Amniotic epithelial cell (primary cell): ENCODE results near the gene SECISBP2L.
"Not testable (repeated sequence)": the region's sequence is repeated elsewhere in the genome, so short reads cannot be mapped to it uniquely, and the experiment has no call there.

ENCODE experiments used
- DNase-seq: peaks from one replicate; pipeline ENCODE4 v3.0.0-alpha.2; 2010; ENCODE audit warnings: low read depth

The SECISBP2L gene, protein sequence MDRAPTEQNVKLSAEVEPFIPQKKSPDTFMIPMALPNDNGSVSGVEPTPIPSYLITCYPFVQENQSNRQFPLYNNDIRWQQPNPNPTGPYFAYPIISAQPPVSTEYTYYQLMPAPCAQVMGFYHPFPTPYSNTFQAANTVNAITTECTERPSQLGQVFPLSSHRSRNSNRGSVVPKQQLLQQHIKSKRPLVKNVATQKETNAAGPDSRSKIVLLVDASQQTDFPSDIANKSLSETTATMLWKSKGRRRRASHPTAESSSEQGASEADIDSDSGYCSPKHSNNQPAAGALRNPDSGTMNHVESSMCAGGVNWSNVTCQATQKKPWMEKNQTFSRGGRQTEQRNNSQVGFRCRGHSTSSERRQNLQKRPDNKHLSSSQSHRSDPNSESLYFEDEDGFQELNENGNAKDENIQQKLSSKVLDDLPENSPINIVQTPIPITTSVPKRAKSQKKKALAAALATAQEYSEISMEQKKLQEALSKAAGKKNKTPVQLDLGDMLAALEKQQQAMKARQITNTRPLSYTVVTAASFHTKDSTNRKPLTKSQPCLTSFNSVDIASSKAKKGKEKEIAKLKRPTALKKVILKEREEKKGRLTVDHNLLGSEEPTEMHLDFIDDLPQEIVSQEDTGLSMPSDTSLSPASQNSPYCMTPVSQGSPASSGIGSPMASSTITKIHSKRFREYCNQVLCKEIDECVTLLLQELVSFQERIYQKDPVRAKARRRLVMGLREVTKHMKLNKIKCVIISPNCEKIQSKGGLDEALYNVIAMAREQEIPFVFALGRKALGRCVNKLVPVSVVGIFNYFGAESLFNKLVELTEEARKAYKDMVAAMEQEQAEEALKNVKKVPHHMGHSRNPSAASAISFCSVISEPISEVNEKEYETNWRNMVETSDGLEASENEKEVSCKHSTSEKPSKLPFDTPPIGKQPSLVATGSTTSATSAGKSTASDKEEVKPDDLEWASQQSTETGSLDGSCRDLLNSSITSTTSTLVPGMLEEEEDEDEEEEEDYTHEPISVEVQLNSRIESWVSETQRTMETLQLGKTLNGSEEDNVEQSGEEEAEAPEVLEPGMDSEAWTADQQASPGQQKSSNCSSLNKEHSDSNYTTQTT

DNA sequence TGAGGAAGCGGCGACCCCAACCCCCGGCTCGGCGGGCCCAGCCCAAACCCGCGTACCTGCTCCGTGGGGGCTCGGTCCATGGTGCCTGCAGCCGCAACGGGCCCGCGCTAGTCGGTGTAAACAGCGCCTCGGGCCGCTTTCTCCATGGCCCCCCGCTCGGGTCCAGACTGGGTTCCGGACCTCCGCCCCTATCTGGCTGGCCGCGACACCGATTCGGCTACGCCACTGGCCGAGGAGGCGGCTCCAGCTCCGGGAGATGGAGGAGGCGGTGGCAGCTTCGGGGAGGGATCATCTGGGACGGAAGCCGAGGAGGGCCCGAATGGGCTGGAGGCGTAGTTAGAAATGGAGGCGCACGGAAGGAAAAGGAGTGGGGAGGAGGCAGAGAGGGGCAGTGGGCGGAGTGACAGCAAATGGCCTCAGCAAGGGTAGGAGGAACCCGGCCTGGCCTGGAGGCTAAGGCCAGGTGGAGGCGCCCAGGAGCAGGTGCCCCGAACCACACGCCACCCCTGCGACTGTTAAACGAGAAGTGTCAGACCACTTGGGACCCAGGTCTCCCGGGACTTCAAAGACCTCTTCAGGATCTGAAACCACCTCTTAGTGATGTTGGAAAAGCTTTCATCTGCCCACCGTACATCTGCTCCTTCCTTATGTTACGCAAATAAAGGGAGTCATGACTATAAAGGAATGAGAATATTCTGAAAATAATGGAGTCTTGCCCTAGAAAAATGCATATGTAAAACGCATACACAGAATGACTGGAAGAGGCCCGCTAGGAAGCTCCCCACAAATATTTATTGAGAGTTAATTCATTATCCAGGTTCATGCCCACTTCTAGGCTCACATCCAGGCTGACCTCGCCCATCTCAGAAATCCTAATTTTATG lies at the start of gene SECISBP2L:
TSS of gene SECISBP2L (minus strand) at position 227 of the 883 bp plus-strand sequence. CDS start at position 80, 147 bp downstream.
- peak; percentile 94 for DNase-seq

DNA sequence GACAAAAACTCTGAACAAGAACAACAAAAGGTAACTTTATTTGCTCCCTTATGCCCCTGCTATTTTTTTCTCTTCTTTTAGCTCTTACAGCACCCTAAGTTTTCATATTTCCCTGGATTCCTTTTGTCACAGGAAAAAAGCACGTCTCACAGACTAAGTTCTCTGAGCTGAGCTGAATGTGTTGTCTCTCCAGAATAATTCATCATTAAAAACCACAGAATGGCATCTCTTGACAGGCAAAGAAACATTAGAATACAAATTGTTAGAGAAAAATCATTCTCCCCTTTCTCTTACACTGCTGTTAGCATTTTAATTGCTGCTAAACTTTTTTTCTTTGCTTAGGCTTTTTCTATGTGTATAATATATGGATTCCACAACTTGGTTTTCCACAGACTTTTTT lies 48.7 kb upstream of the SECISBP2L start:
- peak; percentile 42 for DNase-seq

DNA sequence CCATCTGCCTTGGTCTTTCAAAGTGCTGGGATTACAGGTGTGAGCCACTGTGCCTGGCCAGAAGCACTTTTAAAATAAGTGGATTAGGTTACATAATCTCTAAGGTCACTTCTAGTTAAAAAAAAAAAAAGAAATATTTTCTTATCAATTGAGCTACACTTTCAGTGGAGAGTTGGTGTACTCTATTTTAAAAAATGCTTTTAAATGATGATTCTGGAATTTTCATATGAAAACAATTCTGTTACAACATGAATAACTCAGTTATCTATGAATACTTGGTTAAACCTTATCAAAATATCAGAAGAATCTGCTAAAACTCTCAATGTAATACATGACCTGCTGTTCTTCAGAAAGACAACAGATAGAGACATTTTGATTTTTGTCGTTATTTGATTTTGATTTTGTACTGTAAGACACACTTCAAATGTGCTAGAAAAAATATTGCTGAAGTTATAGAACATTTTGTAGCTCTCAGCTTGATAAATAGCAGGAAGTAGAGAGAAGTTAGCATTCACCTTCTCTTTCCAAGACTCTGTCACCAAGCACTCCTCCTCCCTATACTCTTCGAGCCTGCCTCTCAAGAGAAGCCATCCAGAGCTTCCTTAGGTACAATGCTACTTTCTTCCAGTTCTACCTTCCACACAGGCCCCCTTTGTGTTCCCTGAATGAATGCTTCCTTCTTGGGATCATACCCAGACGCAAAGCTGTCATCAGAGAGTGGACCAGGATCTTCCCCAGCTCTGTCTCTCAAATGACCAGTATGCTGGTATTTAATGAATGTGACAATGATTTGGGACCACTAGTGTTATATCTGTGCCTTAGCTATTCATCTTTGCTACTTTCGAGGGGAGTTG lies 47.2 kb upstream of the SECISBP2L start:
- DNase-seq: no peak

DNA sequence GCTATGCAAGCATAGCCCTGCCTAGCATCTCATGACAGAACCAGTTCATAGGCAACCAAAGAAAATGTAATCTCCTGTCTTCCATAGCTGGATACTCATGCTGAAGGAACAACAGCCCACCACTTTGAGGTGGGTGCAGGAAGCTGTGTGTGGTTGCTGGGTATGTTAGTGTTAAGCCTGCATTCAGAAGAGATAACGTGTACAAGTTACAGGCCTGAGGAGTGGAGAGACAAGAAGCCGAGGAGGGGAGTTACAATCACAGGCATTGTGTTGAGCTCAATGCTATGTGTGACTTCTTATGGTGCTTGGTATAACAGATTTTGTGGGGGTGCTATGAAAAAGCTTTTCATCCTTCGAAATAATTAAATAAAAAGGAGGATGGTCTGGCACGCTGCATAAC lies 42.8 kb upstream of the SECISBP2L start:
- DNase-seq: peak; percentile 63

DNA sequence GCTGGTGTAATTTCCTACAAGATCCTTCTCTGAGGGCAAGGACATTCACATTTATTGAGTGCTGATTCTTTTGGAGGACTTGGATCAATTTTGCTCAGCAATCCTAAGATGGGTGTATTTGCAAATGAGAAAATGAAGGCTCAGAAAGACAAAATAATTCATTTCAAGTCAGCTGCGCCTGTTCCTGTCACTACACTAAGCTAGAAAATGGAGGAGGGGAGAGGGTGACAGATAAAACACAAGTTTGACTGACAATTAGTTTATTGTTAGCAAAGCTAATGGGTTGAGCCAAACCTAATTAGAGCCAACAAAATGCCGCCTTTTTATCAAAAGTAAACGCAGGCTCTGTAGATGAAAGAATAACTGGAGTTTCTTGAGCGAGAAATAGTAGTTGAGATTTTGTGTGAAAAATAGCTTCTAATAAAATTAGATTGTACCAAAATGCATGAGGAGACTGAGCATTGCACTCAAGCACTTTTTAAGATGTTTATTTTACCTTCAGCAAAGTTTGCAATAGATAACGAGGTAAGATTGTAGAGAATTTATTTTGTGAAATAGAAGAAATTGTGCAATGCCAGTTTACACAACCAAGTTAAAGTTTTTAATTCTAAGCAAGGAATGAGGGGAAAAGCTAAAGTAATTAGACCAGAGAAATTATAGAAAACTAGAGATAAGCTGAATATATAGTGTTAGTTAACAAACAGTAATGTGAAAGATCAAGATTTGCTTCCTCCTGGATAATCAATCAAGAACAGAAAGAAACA lies 39.6 kb upstream of the SECISBP2L start:
- DNase-seq: peak; percentile 34

DNA sequence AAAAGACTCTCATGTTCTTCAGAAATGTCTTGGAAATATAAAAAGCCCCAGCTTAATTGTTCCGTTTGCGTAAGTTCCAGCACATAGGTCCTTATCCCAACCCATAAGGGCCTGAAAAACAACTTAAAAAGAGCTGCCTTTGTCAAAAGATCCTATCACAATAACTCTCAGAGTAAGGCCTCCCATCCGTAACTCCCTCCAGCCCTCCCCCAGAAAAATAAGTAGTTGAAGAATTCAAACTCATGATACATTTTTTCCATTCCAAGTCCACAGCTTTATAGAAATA lies 38.0 kb upstream of the SECISBP2L start:
- DNase-seq: no peak

DNA sequence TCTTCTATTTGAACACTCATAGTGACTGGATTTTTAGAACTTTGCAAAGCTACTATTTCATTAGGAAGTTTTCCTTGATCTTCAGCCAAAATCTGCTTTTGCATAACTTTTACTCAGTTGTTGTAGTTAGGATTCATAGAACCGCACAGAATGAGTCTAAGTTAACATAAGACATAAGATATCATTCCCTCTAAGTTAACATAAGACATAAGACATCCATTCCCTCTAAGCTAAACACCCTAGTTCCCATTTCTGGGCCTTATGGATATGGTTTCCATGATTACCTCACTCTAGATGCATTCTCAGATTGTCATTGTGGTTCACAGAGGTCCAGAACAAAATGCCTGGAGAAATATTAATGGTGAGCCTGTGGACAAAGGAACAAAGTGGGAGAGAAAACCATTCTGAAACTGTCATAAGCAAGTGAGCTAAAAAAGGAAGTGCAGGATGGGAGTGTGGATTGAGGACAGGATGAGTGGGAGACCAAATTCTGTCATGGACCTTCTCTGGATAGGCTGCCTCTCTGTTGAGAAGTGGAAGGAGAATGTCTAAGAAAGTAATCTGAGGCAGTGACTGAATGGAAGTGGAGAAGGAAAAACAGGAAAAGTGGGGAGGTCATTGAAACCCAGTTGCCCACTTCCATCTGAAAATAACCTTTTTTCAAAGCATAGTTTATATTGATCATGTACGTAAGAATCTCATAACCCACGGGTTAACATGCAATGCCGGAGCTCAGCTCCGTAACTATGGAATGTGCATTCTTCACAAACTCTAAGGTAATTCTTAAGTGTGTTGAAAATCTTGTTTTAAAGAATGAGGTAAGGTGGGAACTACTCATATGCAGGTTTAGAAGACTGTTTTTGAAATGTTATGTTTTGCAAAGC lies 37.4 kb upstream of the SECISBP2L start:
- peak; percentile 56 for DNase-seq

DNA sequence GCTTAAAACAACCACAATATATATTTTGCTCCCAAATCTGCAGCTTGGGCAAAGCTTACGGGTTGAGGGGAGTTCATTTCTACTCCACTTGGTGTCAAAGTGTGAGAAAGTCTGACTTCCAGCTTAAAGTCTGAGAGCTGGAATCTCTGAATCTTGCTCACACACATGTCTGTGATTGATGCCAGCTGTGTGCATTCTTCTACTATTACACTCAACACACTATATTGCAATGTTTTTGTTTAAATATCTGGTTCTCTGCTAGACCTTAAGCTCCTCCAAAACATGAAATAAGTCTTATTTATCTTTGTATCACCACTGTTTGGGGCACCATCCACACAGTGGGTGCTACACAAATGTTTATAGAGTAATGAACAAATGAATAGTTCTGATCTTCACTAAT lies 36.7 kb upstream of the SECISBP2L start:
- peak; percentile 55 for DNase-seq

DNA sequence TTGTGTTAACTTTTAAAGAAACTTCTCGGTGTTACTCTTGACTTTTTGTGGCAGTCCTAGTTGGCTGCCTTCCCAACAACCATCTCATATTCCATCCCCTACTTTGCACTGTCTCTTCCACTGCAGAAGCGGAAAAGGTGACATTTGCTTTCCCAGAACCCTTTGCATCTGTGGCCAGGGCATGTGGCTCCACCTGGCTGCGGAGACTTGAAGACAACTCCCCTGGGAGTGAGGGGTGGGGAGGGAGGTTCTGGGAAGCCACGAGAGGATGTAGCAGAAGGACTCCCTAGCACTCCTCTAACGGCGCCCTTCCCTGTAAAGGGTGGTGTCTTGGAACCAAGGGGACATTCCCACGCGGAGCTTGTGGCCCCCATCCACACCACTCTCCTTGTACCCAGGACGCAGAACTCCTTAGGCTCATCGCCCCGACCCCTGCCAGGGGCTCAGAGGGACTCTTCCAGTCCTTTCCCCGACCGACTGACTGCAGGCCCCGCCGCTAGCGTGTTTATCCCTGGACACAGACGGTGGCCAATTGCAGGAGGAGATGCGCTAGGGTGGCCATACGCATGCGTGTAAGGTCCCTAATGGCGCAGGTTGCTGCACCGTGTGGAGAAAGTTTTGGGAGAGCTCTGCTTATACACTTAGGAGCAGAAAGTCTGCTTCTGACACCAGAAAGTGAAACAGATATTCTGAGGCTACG lies 33.2 kb upstream of the SECISBP2L start:
- no peak for DNase-seq

DNA sequence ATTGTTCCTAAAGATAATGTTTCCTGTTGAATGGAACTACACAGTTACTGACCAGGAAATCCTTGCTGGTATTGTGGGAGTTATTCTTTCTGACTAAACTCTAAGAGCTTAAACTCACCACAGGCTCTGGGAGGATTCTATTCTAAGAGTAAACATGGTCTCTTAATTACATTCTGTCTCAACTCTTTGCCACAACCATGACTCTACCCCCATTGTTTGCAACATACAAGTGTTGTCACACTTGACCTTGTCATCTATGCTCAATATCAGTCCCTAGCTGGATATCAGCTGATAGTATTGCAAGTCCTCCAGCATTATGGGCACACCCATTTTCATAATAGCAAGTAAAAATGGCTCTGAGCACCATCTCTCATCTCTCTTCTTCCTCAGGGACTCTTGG lies 29.6 kb upstream of the SECISBP2L start:
- DNase-seq: peak; percentile 87

DNA sequence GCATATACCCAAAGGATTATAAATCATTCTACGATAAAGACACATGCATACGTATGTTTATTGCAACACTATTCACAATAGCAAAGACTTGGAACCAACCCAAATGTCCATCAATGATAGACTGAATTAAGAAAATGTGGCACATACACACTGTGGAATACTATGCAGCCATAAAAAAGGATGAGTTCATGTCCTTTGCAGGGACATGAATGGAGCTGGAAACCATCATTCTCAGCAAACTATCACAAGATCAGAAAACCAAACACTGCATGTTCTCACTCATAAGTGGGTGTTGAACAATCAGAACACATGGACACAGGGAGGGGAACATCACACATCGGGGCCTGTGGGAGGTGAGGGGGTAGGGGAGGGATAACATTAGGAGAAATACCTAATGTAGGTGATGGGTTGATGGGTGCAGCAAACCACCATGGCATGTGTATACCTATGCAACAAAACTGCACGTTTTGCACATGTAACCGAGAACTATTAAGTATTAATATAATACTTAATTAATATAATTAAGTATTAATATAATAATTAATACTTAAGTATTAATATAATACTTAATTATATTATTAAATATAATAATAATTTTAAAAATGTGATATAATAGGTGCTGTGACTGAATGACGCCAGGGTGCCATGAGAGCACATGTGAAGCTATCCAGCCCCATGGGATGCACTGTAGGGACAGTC lies 28.5 kb upstream of the SECISBP2L start:
- DNase-seq: not testable (repeated sequence)

DNA sequence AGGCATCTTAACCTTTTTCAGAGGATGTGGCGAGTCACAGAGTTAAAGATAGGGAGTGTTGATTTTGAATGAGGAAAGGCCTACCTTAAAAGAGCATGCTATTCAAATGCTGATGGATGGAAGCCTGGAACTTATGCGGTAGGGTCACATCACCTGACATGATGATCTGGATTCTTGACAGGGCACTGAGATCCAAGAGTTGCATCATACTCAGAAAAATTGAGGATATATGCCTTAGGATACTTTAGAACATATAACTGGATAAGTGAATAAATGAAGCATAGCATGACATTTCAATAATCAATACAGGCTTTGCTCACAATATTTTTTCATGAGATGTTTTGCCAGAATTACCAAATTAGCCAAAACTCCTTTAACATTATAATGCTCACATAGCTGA lies 20.1 kb upstream of the SECISBP2L start:
- no peak for DNase-seq

DNA sequence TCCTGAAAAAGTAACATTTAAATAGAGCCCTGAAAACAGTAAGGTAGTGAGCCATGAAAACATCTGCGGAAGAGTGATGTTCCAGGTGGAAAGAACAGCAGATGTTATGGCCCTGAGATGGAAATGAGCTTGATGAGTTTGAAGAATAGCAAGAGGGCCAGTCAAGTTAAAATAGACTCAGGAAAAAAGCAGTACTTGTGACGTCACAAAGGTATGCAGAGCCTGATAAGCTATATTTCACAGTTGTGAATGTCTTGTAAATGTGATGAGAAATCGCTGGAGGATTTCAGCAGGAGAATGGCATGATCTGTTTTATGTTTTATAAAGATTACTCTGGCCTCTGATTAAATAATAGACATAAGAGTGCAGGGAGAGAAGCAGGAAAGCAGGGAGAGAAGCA lies 18.6 kb upstream of the SECISBP2L start:
- DNase-seq: peak; percentile 49

DNA sequence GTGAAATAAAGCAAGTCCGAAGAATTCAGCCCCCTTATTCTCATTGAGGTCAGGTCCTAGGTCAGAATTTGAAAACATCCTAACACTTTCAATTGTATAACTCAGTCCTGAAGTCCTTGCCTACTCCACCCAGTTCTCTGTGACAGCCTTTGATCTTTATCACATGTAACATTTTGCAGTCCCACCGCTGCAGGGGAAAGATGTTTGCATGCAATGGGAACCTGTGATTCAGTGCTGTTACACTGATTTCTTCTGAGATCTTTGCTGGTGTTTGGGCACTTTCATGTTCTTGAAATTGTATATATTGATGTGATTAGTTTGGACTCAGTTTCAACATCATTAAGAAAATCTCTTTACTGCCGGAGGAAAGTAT lies 18.0 kb upstream of the SECISBP2L start:
- no peak for DNase-seq

DNA sequence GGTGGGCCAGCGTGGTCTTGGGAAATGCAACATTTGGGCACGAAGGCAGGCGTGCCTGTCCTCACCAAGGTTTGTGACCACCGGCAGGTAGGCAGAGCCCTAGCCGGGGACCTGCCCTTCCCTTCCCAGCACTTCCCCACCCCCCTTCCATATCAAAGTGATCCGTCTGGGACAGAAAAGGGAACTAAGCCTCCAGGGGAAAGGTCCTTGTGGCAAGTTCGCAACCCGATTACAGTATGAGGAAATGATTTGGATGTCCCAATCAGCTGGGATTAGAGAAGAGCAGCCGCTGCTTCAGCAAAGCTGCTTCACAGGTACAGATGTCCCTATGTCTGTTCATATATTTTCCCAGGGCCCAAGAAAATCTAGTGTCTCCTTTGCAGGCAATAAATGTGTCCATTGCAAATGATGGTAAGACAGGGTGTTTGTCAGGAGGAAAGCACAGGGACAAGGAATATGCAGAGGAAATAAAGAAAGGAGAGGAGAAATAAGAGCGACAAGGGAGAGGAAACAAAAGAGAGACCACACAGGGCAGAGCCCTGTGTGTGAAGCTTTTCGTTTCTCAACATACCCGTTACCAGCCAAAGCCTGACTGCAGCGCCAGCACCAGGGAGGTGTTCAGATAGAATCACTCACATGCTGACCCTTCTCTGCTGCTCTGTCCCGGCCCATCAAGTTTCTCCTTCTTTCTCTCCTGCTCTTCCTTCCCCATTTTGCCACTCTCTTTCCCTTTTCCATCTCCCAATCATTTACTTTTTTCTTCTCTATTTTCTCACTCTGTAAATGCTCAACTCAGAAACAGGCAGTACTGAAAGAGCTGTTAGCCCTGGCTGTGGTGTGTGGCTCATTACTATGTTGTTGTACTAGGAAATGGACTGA lies 17.4 kb upstream of the SECISBP2L start:
- DNase-seq: no peak

DNA sequence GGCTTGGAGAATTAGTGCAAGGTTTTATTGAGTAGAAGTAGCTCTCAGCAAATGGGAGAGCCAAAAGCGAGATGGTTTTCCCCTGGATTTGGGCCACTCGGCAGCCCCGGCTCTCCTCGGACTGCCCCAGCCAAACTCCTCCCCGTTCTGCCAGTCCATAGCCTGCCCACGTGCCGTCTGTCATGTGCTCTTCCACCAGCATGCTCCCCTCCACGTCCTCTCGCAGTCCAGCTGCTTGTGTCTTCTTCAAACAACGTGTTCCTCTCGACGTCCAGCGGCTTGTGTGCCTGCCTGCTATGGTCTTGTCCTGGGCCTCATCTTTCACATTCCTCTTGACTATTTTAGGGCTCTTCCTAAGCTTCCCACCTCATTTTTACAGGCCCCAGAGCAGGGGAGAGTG lies 16.7 kb upstream of the SECISBP2L start:
- no peak for DNase-seq
